MM.1S (cell line): ENCODE measurements around the gene SSBP1.

Source experiments
- CTCF ChIP-seq: fragments of 300-600 bp; sonication (generic); IDR thresholded peaks from 2 replicates; pipeline ENCODE4 v1.5.1; 2016; ENCODE audit warnings: antibody characterized with exemption, low read length, mixed read lengths
- EZH2 ChIP-seq: fragments of 300-600 bp; sonication (generic); optimal IDR thresholded peaks from 2 replicates; pipeline ENCODE3; 2017; ENCODE audit warnings: low read depth, mild to moderate bottlenecking, antibody characterized with exemption, low read length, mixed read lengths
- EZH2phosphoT487 ChIP-seq: fragments of 300-600 bp; sonication (generic); IDR thresholded peaks from 2 replicates; pipeline ENCODE4 v1.6.1; 2018; ENCODE audit warnings: antibody characterized with exemption, low read length

- TF ChIP-seq CTCF, result no peak
- no peak for TF ChIP-seq EZH2
- no peak for TF ChIP-seq EZH2phosphoT487
Observed at GRCh38 chr7:141715018-141715417, 23.1 kb upstream of the SSBP1 start.
